GM12878 (cell line): ENCODE results near the gene IFITM1. TPM values are rescaled to one million over a fixed set of nuclear protein-coding genes. Genes with fewer than 3 reads are reported as not detected.

Source experiments
- ATAC-seq: fragments of 200-7000 bp; cut with Tn5 transposase; 3 replicates; pipeline ENCODE4 v1.9.1; 2020; ENCODE audit warnings: mild to moderate bottlenecking, moderate library complexity
- BruUV-seq: library from RNA; stranded (reverse); fragments of 400-500 nt; replicated peaks from 2 replicates; lab custom pipeline; 2021; lab: Mats Ljungman, UMichigan
- CTCF ChIA-PET: fragments of 300-600 bp; sonication (Branson Sonifier 250); formaldehyde crosslinking; extraction: SDS; loops from one replicate; lab custom pipeline; 2021; ENCODE audit warnings: inconsistent platforms; lab: Yijun Ruan, JAX
- POLR2A ChIA-PET: fragments of 350-600 bp; formaldehyde crosslinking; extraction: SDS; loops from one replicate; lab custom pipeline; 2021; ENCODE audit warnings: inconsistent platforms; lab: Charles Lee
- RAD21 ChIA-PET: fragments of 300-600 bp; sonication (Branson Sonifier 250); formaldehyde crosslinking; loops from one replicate; lab custom pipeline; 2023; ENCODE audit warnings: antibody characterized with exemption; ENCODE audit not compliant: unreplicated experiment; lab: Charles Lee
- SMC1A ChIA-PET: fragments of 300-600 bp; sonication (Branson Sonifier 250); formaldehyde crosslinking; loops from one replicate; lab custom pipeline; 2023; ENCODE audit not compliant: unreplicated experiment, uncharacterized antibody; lab: Charles Lee
- DNase-seq: peaks from one replicate; pipeline ENCODE4 v3.0.0-alpha.2; 2011; ENCODE audit warnings: low read depth, low spot score
- FAIRE-seq: peaks from 3 replicates; lab custom pipeline; 2011; peaks lifted over from hg19 to GRCh38; lab: Jason Lieb, UNC
- H2AFZ ChIP-seq: 2 replicates; pipeline ENCODE4 v1.6.0; 2011; ENCODE audit warnings: low read depth, low read length, control low read depth; ENCODE audit not compliant: control insufficient read depth
- H3K27ac ChIP-seq: 2 replicates; pipeline ENCODE4 v1.5.1; 2011; ENCODE audit warnings: control low read depth; ENCODE audit not compliant: control insufficient read depth, insufficient read depth
- H3K27me3 ChIP-seq, 2 experiments: replicated peaks in 1 of 2; 2 replicates each; pipeline versions ENCODE4 v1.6.0 to v1.6.1; 2011; ENCODE audit warnings: low read length in 1 of 2; ENCODE audit not compliant: control insufficient read depth in 2 of 2, insufficient read depth in 2 of 2
- H3K36me3 ChIP-seq, 2 experiments: 2 replicates each; pipeline ENCODE4 v1.5.1; 2011; ENCODE audit warnings: low read length in 1 of 2; ENCODE audit not compliant: control insufficient read depth in 2 of 2, insufficient read depth in 2 of 2
- H3K4me1 ChIP-seq: 2 replicates; pipeline ENCODE4 v1.6.1; 2011; ENCODE audit warnings: mild to moderate bottlenecking, low read length, moderate library complexity, mixed read lengths; ENCODE audit not compliant: control insufficient read depth, insufficient read depth
- H3K4me2 ChIP-seq: 2 replicates; pipeline ENCODE4 v1.6.0; 2011; ENCODE audit warnings: control low read depth; ENCODE audit not compliant: control insufficient read depth, insufficient read depth
- H3K4me3 ChIP-seq: fragments of 200-600 bp; sonication (generic); 2 replicates; pipeline ENCODE4 v1.5.1; 2016
- H3K79me2 ChIP-seq: 2 replicates; pipeline ENCODE4 v1.6.0; 2011; ENCODE audit warnings: low read length; ENCODE audit not compliant: control insufficient read depth, insufficient read depth
- H3K9ac ChIP-seq: 2 replicates; pipeline ENCODE4 v1.8.0; 2011; ENCODE audit warnings: low read length, control low read depth, mixed read lengths; ENCODE audit not compliant: control insufficient read depth, insufficient read depth
- H3K9me3 ChIP-seq: replicated peaks from 3 replicates; pipeline ENCODE4 v1.5.1; 2011; ENCODE audit warnings: mild to moderate bottlenecking, low read length; ENCODE audit not compliant: control insufficient read depth, insufficient read depth
- H4K20me1 ChIP-seq: 2 replicates; pipeline ENCODE4 v1.6.0; 2011; ENCODE audit not compliant: control insufficient read depth, insufficient read depth
- BMI1 ChIP-seq: fragments of 450-650 bp; IDR thresholded peaks from 2 replicates; pipeline ENCODE4 v1.6.1; 2016; ENCODE audit warnings: mild to moderate bottlenecking, moderate library complexity, borderline replicate concordance
- CHD1 ChIP-seq: IDR thresholded peaks from 2 replicates; pipeline ENCODE4 v1.6.1; 2012; ENCODE audit warnings: low read depth, low read length, improper control_type of control experiment
- CREM ChIP-seq: IDR thresholded peaks from 2 replicates; pipeline ENCODE4 v1.6.1; 2014; ENCODE audit warnings: antibody characterized with exemption, low read depth
- FOS ChIP-seq: IDR thresholded peaks from 3 replicates; pipeline ENCODE4 v1.6.1; 2011; ENCODE audit warnings: borderline replicate concordance; ENCODE audit not compliant: insufficient read length; ENCODE audit errors: extremely low read depth
- FOXM1 ChIP-seq: IDR thresholded peaks from 2 replicates; pipeline ENCODE4 v1.6.1; 2012; ENCODE audit warnings: low read depth, mild to moderate bottlenecking, inconsistent platforms, low read length, moderate library complexity
- RAD21 ChIP-seq: IDR thresholded peaks from 2 replicates; pipeline ENCODE4 v1.6.1; 2011; ENCODE audit warnings: mild to moderate bottlenecking, low read depth, low read length, moderate library complexity; ENCODE audit not compliant: insufficient read depth
- RB1 ChIP-seq: fragments of 450-650 bp; formaldehyde crosslinking; IDR thresholded peaks from 2 replicates; pipeline ENCODE4 v1.6.1; 2017; ENCODE audit warnings: mild to moderate bottlenecking, borderline replicate concordance
- TCF7 ChIP-seq: IDR thresholded peaks from 2 replicates; pipeline ENCODE4 v1.6.1; 2014; ENCODE audit warnings: antibody characterized with exemption, borderline replicate concordance
- WGBS: methylation state at CpG from one replicate; pipeline ENCODE4 v1.1.6; 2016; ENCODE audit warnings: low lambda C conversion rate; ENCODE audit not compliant: insufficient replicate concordance, insufficient coverage; ENCODE audit errors: missing lambda C conversion rate; 5-methylcytosine and 5-hydroxymethylcytosine counted together
- in situ Hi-C: fragments of 300-500 bp; cut with MboI; formaldehyde crosslinking; loops from 9 replicates; pipeline ENCODE4 v1.14.3; 2018; ENCODE audit warnings: mixed read lengths
- intact Hi-C: fragments of 100-400 bp; cut with micrococcal nuclease; formaldehyde crosslinking; loops from one replicate; pipeline ENCODE4 v1.14.2; 2022; ENCODE audit not compliant: unreplicated experiment
- polyA plus RNA-seq, 11 experiments: library from polyadenylated mRNA; depleted of rRNA in 4 of 11; unstranded in 6 of 11; stranded (reverse) in 5 of 11; fragments of >200 nt; fragmentation: Nextera tagmentation in 4 of 11; fragmentation: Illumina TruSeq in 1 of 11; extraction: Ambion mirVana in 4 of 11; extraction: Trizol in 1 of 11; gene quantifications; 1 replicate in 1 of 11; 2 replicates in 10 of 11; pipeline versions ENCODE4 v1.2.1 to v1.2.3, GENCODE V29; 2011 to 2016; ENCODE audit warnings: inconsistent platforms in 2 of 11, missing spikeins in 2 of 11, low read depth in 1 of 11
- total RNA-seq, 4 experiments: library from RNA; depleted of rRNA in 3 of 4; stranded (reverse); fragments of >200 nt in 3 of 4; fragmentation: Illumina TruSeq in 1 of 4; extraction: Trizol in 1 of 4; gene quantifications; 2 replicates each; pipeline versions ENCODE4 v1.2.1 to v1.2.3, GENCODE V29; 2013 to 2021
- TF ChIP-seq, protein P1 (sequence below): fragments of 450-650 bp; IDR thresholded peaks from 2 replicates; pipeline ENCODE4 v1.6.1; 2018; ENCODE audit warnings: borderline replicate concordance, mild to moderate bottlenecking; ENCODE audit not compliant: partially characterized antibody

IFITM1 gene
- total and polyA plus RNA-seq, 10 of the 15 experiments (the other 5 are each of a cell fraction or from before 2014, with no cell fraction given) = 396 to 2,788 (median 607) TPM

DNA sequence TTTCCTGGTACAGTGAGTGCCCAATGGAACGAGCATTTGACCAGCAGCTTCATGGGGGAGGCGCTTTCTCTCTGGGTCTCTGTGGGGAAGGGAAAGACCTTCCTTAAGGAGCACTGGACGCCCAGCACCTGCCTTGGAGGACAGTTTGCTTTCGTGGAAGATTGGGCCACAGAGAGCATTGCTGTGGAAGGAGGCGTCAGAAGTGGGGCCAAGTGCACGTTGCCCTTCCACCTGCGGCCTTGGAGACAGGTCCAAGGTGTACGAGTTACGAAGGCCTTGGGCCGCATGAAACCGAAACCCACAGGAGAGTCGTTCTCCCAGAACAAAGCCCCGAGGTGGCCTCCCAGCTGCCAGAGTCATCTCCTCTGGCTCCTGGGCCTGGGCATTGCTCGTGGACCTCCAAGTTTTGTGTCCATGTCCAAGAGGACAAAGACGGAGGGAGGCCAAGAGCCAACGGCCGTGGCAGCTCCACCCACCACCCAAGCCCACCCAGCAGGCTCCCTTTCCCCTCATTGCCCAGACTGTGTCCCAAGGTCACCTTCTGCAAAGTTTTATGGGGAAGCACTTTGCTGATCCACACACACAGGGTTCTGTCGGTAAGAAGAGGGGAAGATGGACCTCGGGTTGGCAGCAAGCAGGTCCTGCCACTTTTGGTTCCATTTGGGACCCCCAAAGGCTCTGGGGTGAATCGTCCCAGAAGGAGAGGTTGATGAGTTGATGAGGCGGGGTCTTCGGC is 41.5 kb upstream of the IFITM1 start:
- CTCF ChIA-PET = interaction anchor here (0.6 to 1.0 kb wide), 3 partner anchors 9 to 82 kb away, joined by 3 read pairs; no protein-coding TSS in a partner anchor
- in situ Hi-C loops = no loop called here
- no peak for DNase-seq
- SMC1A ChIA-PET = interaction anchor here (1.0 kb wide), 1 partner anchor 17 kb away, joined by 3 read pairs; the partner anchor contains the start of gene PGGHG
- RAD21 ChIA-PET = no interaction called here
- Histone ChIP-seq H3K79me2 (peaks cover 7% of the 10 kb centered on the region), H3K27me3 (no peaks in the 10 kb centered on the region), H3K36me3 (no peaks in the 10 kb centered on the region)
- no peak for TF ChIP-seq CREM
- no peak for TF ChIP-seq FOXM1
- no peak for TF ChIP-seq BMI1
- TF ChIP-seq RB1 = no peak
- TF ChIP-seq TCF7 = no peak
- TF ChIP-seq, protein P1, sequence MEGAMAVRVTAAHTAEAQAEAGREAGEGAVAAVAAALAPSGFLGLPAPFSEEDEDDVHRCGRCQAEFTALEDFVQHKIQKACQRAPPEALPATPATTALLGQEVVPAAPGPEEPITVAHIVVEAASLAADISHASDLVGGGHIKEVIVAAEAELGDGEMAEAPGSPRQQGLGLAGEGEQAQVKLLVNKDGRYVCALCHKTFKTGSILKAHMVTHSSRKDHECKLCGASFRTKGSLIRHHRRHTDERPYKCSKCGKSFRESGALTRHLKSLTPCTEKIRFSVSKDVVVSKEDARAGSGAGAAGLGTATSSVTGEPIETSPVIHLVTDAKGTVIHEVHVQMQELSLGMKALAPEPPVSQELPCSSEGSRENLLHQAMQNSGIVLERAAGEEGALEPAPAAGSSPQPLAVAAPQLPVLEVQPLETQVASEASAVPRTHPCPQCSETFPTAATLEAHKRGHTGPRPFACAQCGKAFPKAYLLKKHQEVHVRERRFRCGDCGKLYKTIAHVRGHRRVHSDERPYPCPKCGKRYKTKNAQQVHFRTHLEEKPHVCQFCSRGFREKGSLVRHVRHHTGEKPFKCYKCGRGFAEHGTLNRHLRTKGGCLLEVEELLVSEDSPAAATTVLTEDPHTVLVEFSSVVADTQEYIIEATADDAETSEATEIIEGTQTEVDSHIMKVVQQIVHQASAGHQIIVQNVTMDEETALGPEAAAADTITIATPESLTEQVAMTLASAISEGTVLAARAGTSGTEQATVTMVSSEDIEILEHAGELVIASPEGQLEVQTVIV = no peak
- no peak for TF ChIP-seq FOS
- no peak for TF ChIP-seq CHD1
- TF ChIP-seq RAD21 = no peak
- TF ChIP-seq, all 136 proteins: peak for 0
- POLR2A ChIA-PET = interaction anchor here (1.2 kb wide), 1 partner anchor 15 kb away, joined by 3 read pairs; no protein-coding TSS in a partner anchor
- ATAC-seq (no peak), FAIRE-seq (no peak)
- Histone ChIP-seq H3K4me1 (peaks cover 14% of the 10 kb centered on the region), H4K20me1 (no peaks in the 10 kb centered on the region), H3K9me3 (no peaks in the 10 kb centered on the region; the same call in 2 of the 3 replicates), H3K4me2 (no peak overlapping the region), H3K9ac (no peak overlapping the region), H3K27ac (no peak overlapping the region), H2AFZ (no peak overlapping the region), H3K4me3 (no peak overlapping the region)
- intact Hi-C loops = no loop called here
- WGBS = 79% methylated on average over 20 of the region's 22 CpGs
- no TSS peak for BruUV-seq
